Mesothelial cell of epicardium (in vitro differentiated cells): Measurements from ENCODE around the gene XYLB. TPM values are rescaled to one million over a fixed set of nuclear protein-coding genes. Genes with fewer than 3 reads are reported as not detected.
A peak's percentile ranks its signal among the peaks of the same experiment; 100 is the strongest.
"Not testable (repeated sequence)": the region's sequence is repeated elsewhere in the genome, so short reads cannot be mapped to it uniquely, and the experiment has no call there.

Experiments used
- DNase-seq, 2 experiments: peaks; one replicate each; pipeline ENCODE4 v3.0.0; 2021; ENCODE audit warnings: low spot score in 2 of 2; ENCODE audit not compliant: unreplicated experiment in 2 of 2
- H3K27ac Mint-ChIP-seq: 2 replicates; pipeline ENCODE4 v1.8.0; 2021; ENCODE audit warnings: mixed read lengths
- H3K27me3 Mint-ChIP-seq: 2 replicates; pipeline ENCODE4 v1.8.0; 2021; ENCODE audit warnings: low read depth, mixed read lengths
- H3K36me3 Mint-ChIP-seq: 2 replicates; pipeline ENCODE4 v1.8.0; 2021; ENCODE audit warnings: mixed read lengths
- H3K4me1 Mint-ChIP-seq: 2 replicates; pipeline ENCODE4 v1.8.0; 2021; ENCODE audit warnings: mixed read lengths
- H3K4me3 Mint-ChIP-seq: 2 replicates; pipeline ENCODE4 v1.8.0; 2021; ENCODE audit warnings: mild to moderate bottlenecking, moderate library complexity, mixed read lengths
- H3K9me3 Mint-ChIP-seq: 2 replicates; pipeline ENCODE4 v1.8.0; 2021; ENCODE audit warnings: mixed read lengths
- CTCF ChIP-seq: fragments of 200-600 bp; sonication (generic); IDR thresholded peaks from one replicate; pipeline ENCODE4 v1.5.0; 2021; ENCODE audit warnings: antibody characterized with exemption; ENCODE audit not compliant: unreplicated experiment
- total RNA-seq: library from RNA; stranded (reverse); gene quantifications from 3 replicates; pipeline ENCODE4 v1.2.1, GENCODE V29; 2021

The XYLB gene
- total RNA-seq, 1 donor from 2014 or later: 5.5 TPM

DNA sequence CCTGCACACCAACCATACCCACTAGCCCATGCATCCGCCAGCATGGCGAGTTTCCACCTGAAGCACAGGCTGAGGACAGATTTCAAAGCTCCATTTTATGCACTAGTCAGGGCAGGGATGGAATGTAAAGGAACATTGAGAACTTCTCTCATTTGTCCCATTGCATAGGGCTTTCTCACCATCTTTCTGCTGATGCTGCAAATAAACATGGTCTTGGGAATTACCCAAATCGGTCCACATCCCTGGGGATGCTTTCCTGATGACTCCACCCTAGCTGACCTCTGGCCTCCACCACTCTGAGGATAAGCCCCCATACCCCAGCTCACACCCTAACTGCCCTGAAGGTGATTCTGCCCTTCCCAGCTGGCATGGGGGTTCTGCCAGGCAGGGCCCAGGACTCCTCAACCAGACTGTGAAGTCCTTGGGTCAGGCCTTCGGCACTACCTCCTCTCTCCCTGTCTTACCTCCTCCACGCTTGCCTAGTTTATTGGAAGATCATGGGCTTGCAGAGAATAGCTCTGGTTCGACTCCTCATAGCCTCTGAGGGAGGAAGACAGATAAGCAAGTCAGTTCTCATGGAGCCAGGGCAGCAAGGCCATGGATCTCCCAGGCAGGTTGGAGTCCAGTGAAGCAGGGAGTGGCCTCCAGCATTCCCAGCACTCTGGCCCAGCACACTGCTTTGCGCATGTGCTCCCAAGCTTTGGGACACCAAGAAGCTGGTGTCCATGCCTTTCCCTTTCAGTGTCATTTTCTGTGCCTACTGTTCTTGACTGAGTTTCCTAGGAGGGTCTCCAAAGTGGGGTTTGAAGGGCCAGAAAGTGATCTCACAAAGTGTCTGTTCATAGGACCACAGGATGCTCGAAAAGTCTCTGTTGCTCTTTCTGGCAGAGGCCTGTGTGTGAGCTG is 27.6 kb upstream of the XYLB start:
- DNase-seq: no peak
- no peak for TF ChIP-seq CTCF
- H3K4me1 Mint-ChIP-seq: no peaks in the 10 kb centered on the region
- H3K4me3 Mint-ChIP-seq: no peak overlapping the region
- peaks cover 4% of the 10 kb centered on the region for H3K9me3 Mint-ChIP-seq
- no peaks in the 10 kb centered on the region for H3K27me3 Mint-ChIP-seq
- H3K27ac Mint-ChIP-seq: no peak overlapping the region
- no peaks in the 10 kb centered on the region for H3K36me3 Mint-ChIP-seq

GRCh38 chr3:38320638-38321037 is 25.9 kb upstream of the XYLB start:
- H3K27ac Mint-ChIP-seq, H3K4me1 Mint-ChIP-seq, H3K36me3 Mint-ChIP-seq, DNase-seq, H3K27me3 Mint-ChIP-seq, H3K4me3 Mint-ChIP-seq, H3K9me3 Mint-ChIP-seq: not testable (repeated sequence)

- no peak for DNase-seq
- no peak overlapping the region for H3K27ac Mint-ChIP-seq
- no peaks in the 10 kb centered on the region for H3K36me3 Mint-ChIP-seq
- H3K9me3 Mint-ChIP-seq: peaks cover 12% of the 10 kb centered on the region
- H3K4me3 Mint-ChIP-seq: no peak overlapping the region
- TF ChIP-seq CTCF: no peak
- H3K27me3 Mint-ChIP-seq: peaks cover 3% of the 10 kb centered on the region
- no peaks in the 10 kb centered on the region for H3K4me1 Mint-ChIP-seq
These were observed 23.5 kb upstream of the XYLB start for GRCh38 chr3:38323060-38323459.

DNA sequence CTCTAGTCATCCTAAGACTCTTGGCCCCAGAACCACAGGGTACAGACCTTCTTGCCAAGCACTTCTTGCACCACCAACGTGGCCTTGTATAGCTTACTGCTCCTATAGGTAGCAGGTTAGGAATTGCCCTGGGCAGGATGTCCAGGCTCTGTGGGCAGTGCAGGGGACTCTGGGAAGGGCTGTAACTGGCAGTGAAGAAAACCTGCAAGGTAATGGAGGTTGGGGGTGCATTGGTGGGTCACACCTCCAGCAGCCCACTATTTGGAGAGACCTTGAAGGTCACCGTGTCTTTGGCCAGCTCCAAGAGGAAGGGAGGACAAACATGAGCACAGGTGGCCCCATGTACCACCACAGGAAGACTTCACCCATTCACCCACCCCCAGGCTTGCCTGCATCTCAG is 21.3 kb upstream of the XYLB start:
- H3K27ac Mint-ChIP-seq: no peak overlapping the region
- H3K27me3 Mint-ChIP-seq: peaks cover 3% of the 10 kb centered on the region
- no peak for TF ChIP-seq CTCF
- DNase-seq: peak in 1 of 2 experiments; percentile 22
- peaks cover 12% of the 10 kb centered on the region for H3K9me3 Mint-ChIP-seq
- no peaks in the 10 kb centered on the region for H3K4me1 Mint-ChIP-seq
- no peaks in the 10 kb centered on the region for H3K36me3 Mint-ChIP-seq
- H3K4me3 Mint-ChIP-seq: no peak overlapping the region

DNA sequence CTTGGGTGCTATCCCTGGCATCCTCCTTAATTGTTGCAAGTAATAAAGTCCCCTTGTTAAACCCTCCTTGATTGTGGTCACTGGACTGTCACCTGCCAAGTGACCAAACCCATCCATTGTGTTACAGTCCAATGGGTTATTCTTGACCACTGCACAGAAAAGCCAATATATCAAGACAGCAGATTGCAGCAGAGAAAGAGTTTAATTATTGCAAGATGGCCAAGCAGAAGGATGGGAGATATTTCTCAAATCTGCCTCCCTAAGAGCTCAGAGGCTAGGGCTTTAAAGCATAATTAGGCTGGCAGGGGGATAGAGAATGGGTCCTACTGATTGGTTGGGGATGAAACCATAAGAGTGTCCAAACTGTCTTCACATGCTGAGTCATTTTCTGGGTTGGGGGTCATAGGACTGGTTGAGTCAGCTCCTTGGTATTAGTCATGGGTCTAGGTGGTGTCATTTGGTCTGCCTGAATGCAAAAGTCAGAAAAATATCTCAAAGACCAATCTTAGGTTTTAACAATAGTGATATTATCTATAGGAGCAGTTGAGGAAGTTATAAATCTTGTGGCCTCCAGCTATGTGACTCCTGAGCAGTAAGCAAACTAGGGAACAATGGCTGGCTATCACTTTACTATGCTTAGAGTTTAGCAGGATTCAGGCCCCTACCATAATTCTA is 19.1 kb upstream of the XYLB start:
- TF ChIP-seq CTCF: no peak
- no peaks in the 10 kb centered on the region for H3K36me3 Mint-ChIP-seq

More for the DNA sequence above, 19.1 kb upstream of the XYLB start:
- peaks cover 9% of the 10 kb centered on the region for H3K9me3 Mint-ChIP-seq
- no peak for DNase-seq
- H3K4me3 Mint-ChIP-seq: no peak overlapping the region
- H3K27me3 Mint-ChIP-seq: peaks cover 3% of the 10 kb centered on the region
- no peaks in the 10 kb centered on the region for H3K4me1 Mint-ChIP-seq
- no peak overlapping the region for H3K27ac Mint-ChIP-seq
